Measurements from ENCODE around the gene C2orf92.

C2orf92 gene

DNA sequence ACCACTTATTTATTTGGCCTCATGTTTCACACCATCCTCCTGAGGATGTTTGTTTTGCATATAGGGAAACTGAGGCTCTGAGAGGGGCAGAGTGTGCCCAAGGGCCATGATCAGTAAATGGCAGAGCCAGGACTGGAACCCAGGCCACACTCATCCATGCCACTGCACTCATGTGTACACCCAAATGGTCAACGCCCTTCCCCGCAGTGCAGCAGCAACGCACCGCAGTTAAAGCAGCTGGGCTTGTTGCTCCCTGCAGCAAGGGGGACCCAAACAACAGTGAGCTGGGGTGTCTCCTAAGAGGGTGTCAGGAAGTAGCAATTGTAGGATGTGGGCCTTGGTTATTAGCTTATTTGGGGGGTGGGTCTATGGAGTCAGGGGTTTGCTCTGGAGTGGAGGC lies 80.5 kb downstream of the C2orf92 start:
- no peak for DNase-seq

DNA sequence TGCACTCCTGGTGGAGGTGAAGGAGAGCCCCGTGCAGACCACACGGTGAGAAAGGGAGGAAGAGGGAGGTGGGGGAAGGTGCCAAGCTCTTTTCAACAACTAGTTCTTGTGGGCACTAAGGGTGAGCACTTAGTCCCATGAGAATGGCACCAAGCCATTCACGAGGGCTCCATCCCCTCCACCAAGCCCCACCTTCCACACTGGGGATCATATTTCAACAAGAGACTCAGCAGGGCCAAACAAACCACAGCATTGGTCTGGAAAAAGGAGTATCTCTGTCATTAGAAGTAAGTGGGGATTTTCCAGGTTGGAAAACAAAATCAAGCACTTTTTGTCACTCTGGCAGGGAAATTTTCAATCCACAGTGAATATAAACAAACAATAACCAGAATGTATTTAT lies 82.2 kb downstream of the C2orf92 start:
- peak; percentile 90 for DNase-seq

All from DMS79 treated with DMSO at 0.1 percent for 48 hours (cell line).